Liver (tissue), 9 donors: Measurements from ENCODE around the gene THSD7B. TPM values are rescaled to one million over a fixed set of nuclear protein-coding genes. Genes with fewer than 3 reads are reported as not detected.
"Not testable (repeated sequence)": the region's sequence is repeated elsewhere in the genome, so short reads cannot be mapped to it uniquely, and the experiment has no call there.

Source experiments
- DNase-seq: peaks from one replicate; pipeline ENCODE4 v3.0.0-alpha.2; 2017; ENCODE audit warnings: low spot score
- H3K27ac ChIP-seq, 2 donors: one replicate each; pipeline ENCODE4 v1.7.0; 2013; ENCODE audit warnings: inconsistent platforms in 2 of 2, low read length in 2 of 2, control low read depth in 1 of 2, low read depth in 1 of 2, mild to moderate bottlenecking in 1 of 2
- H3K27me3 ChIP-seq, 4 donors: one replicate each; pipeline versions ENCODE4 v1.6.1 to v1.7.0; 2013; ENCODE audit warnings: low read length in 3 of 4, inconsistent platforms in 1 of 4, mild to moderate bottlenecking in 1 of 4, moderate library complexity in 1 of 4; ENCODE audit not compliant: control insufficient read depth in 4 of 4, insufficient read depth in 4 of 4
- H3K36me3 ChIP-seq, 4 donors: one replicate each; pipeline versions ENCODE4 v1.6.1 to v1.7.0; 2013; ENCODE audit warnings: low read length in 3 of 4, mild to moderate bottlenecking in 3 of 4, low read depth in 1 of 4, moderate library complexity in 1 of 4; ENCODE audit not compliant: control insufficient read depth in 4 of 4, insufficient read depth in 3 of 4
- H3K4me1 ChIP-seq, 4 donors: one replicate each; pipeline versions ENCODE4 v1.6.1 to v1.7.0; 2013; ENCODE audit warnings: low read length in 3 of 4, mild to moderate bottlenecking in 3 of 4, moderate library complexity in 1 of 4; ENCODE audit not compliant: control insufficient read depth in 4 of 4, insufficient read depth in 4 of 4
- H3K4me3 ChIP-seq, 3 donors: one replicate each; pipeline versions ENCODE4 v1.6.1 to v1.7.0; 2013; ENCODE audit warnings: low read length in 3 of 3, control low read depth in 1 of 3, low read depth in 1 of 3, mild to moderate bottlenecking in 1 of 3
- H3K9ac ChIP-seq, 2 donors: one replicate each; pipeline ENCODE4 v1.7.0; 2013; ENCODE audit warnings: low read length in 2 of 2, mild to moderate bottlenecking in 2 of 2, moderate library complexity in 2 of 2, control low read depth in 1 of 2, low read depth in 1 of 2
- H3K9me3 ChIP-seq, 4 donors: one replicate each; pipeline versions ENCODE4 v1.6.1 to v1.7.0; 2013; ENCODE audit warnings: low read length in 3 of 4; ENCODE audit not compliant: control insufficient read depth in 4 of 4
- EGR1 ChIP-seq, 2 donors: IDR thresholded peaks; 2 replicates each; pipeline ENCODE4 v1.6.1; 2016 to 2018; ENCODE audit warnings: antibody characterized with exemption in 2 of 2, low read depth in 2 of 2
- FOXA1 ChIP-seq: IDR thresholded peaks from 2 replicates; pipeline ENCODE4 v1.6.1; 2016; ENCODE audit warnings: antibody characterized with exemption
- FOXA2 ChIP-seq: IDR thresholded peaks from 2 replicates; pipeline ENCODE4 v1.6.1; 2016; ENCODE audit warnings: antibody characterized with exemption
- GABPA ChIP-seq, 2 donors: IDR thresholded peaks in 1 of 2; conservative IDR thresholded peaks in 1 of 2; 2 replicates each; pipeline ENCODE4 v1.6.1; 2016; ENCODE audit warnings: antibody characterized with exemption in 2 of 2, mild to moderate bottlenecking in 1 of 2, moderate library complexity in 1 of 2
- HNF4A ChIP-seq, 2 donors: conservative IDR thresholded peaks; 2 replicates each; pipeline ENCODE4 v1.6.1; 2016; ENCODE audit warnings: antibody characterized with exemption in 2 of 2, mild to moderate bottlenecking in 2 of 2
- HNF4G ChIP-seq: IDR thresholded peaks from 2 replicates; pipeline ENCODE4 v1.6.1; 2016; ENCODE audit warnings: antibody characterized with exemption
- JUND ChIP-seq, 2 donors: IDR thresholded peaks; 2 replicates each; pipeline ENCODE4 v1.6.1; 2016; ENCODE audit warnings: antibody characterized with exemption in 2 of 2
- NR2F2 ChIP-seq: IDR thresholded peaks from 2 replicates; pipeline ENCODE4 v1.6.1; 2016; ENCODE audit warnings: antibody characterized with exemption
- RAD21 ChIP-seq, 2 donors: IDR thresholded peaks; 2 replicates each; pipeline ENCODE4 v1.6.1; 2016; ENCODE audit warnings: antibody characterized with exemption in 2 of 2, mild to moderate bottlenecking in 2 of 2
- RXRA ChIP-seq, 2 donors: IDR thresholded peaks; 2 replicates each; pipeline ENCODE4 v1.6.1; 2017 to 2018; ENCODE audit warnings: antibody characterized with exemption in 2 of 2, mild to moderate bottlenecking in 1 of 2
- SP1 ChIP-seq: IDR thresholded peaks from 2 replicates; pipeline ENCODE4 v1.6.1; 2018; ENCODE audit warnings: antibody characterized with exemption, mild to moderate bottlenecking
- TAF1 ChIP-seq: conservative IDR thresholded peaks from 2 replicates; pipeline ENCODE4 v1.6.1; 2016; ENCODE audit warnings: antibody characterized with exemption, mild to moderate bottlenecking
- WGBS: extraction: QIAGEN DNeasy Blood & Tissue Kit; methylation state at CpG from one replicate; pipeline ENCODE4 v1.1.7; 2013; 5-methylcytosine and 5-hydroxymethylcytosine counted together
- polyA plus RNA-seq, 2 donors: library from polyadenylated mRNA; stranded (reverse) in 1 of 2; unstranded in 1 of 2; fragments of 200-250 nt in 1 of 2; fragments of >200 nt in 1 of 2; fragmentation: Nextera tagmentation in 1 of 2; extraction: Ambion mirVana in 1 of 2; gene quantifications; one replicate each; pipeline versions ENCODE4 v1.2.1 to v1.2.3, GENCODE V29; 2013 to 2015
- total RNA-seq, 2 donors: library from RNA; depleted of rRNA; stranded (reverse); fragments of >200 nt; gene quantifications; one replicate each; pipeline ENCODE4 v1.2.3, GENCODE V29; 2014
- TF ChIP-seq, protein P1 (sequence below): IDR thresholded peaks from 2 replicates; pipeline ENCODE4 v1.6.1; 2016; ENCODE audit warnings: antibody characterized with exemption
- TF ChIP-seq, protein P2 (sequence below): IDR thresholded peaks from 2 replicates; pipeline ENCODE4 v1.6.1; 2016; ENCODE audit warnings: antibody characterized with exemption
- TF ChIP-seq, protein P3 (sequence below): IDR thresholded peaks from 2 replicates; pipeline ENCODE4 v1.6.1; 2016; ENCODE audit warnings: antibody characterized with exemption, mild to moderate bottlenecking
- TF ChIP-seq, protein P4 (sequence below): IDR thresholded peaks from 2 replicates; pipeline ENCODE4 v1.6.1; 2016; ENCODE audit warnings: antibody characterized with exemption
- donor health status: healthy.
- donor health status: healthy.
- donor health status: healthy.
- donor health status: healthy.
- donor health status: healthy.

The THSD7B gene
- total and polyA plus RNA-seq, 4 donors = 0.01 to 0.75 (median 0.42) TPM; not detected in 1

DNA sequence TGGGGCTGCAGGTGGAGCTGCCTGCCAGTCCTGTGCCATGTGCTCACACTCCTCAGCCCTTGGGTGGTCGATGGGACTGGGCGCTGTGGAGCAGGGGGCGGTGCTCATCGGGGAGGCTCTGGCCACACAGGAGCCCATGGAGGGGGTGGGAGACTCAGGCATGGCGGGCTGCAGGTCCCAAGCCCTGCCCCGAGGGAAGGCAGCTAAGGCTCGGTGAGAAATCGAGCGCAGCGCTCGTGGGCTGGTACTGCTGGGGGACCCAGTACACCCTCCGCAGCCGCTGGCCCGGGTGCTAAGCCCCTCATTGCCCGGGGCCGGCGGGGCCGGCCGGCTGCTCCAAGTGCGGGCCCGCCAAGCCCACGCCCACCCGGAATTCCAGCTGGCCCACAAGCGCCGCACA is 566.2 kb downstream of the THSD7B start:
- H3K27ac ChIP-seq, H3K36me3 ChIP-seq, DNase-seq, H3K27me3 ChIP-seq, H3K9ac ChIP-seq, H3K4me3 ChIP-seq, H3K4me1 ChIP-seq, H3K9me3 ChIP-seq: not testable (repeated sequence)
- 96% methylated on average over 25 of the region's 25 CpGs for WGBS

DNA sequence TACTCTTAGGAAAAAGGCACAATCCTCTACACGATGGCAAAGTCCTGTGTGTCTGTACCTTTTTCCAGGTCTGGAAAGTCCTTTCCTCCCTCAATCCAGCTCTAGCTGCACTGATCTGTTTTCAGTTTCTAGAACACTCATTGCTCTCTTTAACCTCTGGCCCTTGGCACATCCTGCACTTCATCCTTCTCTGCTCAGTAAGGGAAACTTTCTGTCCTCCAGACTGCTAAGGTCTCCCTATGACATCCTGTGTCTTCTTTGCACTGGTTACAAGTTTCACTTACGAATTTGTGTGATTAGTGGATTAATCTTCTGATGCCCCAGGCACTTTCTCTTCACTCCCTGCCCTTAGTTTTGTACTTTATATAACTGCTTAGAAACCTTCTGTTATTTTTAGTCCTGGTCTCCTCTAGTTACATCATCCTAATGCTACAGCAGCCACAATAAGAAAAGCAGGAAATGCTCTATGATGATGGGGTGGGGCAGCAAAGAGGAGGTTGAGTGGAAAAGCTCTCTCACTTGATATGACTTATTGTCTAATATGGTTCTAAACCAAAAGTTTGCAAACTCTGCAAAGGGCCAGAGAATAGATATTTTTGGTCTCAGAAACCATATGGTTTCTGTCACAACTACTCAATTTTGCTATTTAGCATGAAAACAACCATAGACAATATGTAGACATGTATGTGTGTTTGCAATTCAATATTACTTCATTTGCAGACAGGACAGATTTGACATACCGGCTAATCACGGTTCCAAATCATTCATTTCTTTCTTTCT is 568.2 kb downstream of the THSD7B start:
- Histone ChIP-seq H3K9ac (no peak overlapping the region), H3K9me3 (no peaks in the 10 kb centered on the region), H3K36me3 (no peaks in the 10 kb centered on the region), H3K27ac (no peak overlapping the region), H3K4me3 (no peak overlapping the region), H3K4me1 (no peaks in the 10 kb centered on the region), H3K27me3 (no peaks in the 10 kb centered on the region)
- WGBS = 51% methylated on average over 4 of the region's 4 CpGs
- DNase-seq = no peak
- TF ChIP-seq RAD21 (IDR thresholded peaks at IDR 0.05) (no peak), GABPA (IDR thresholded peaks at IDR 0.05 in 1 of 2, conservative IDR thresholded peaks at IDR 0.05 in 1 of 2) (no peak), FOXA1 (no peak), NR2F2 (no peak), EGR1 (IDR thresholded peaks at IDR 0.05; ENCODE audit: low read depth in 2 of 2) (no peak)
- TF ChIP-seq, protein P1, sequence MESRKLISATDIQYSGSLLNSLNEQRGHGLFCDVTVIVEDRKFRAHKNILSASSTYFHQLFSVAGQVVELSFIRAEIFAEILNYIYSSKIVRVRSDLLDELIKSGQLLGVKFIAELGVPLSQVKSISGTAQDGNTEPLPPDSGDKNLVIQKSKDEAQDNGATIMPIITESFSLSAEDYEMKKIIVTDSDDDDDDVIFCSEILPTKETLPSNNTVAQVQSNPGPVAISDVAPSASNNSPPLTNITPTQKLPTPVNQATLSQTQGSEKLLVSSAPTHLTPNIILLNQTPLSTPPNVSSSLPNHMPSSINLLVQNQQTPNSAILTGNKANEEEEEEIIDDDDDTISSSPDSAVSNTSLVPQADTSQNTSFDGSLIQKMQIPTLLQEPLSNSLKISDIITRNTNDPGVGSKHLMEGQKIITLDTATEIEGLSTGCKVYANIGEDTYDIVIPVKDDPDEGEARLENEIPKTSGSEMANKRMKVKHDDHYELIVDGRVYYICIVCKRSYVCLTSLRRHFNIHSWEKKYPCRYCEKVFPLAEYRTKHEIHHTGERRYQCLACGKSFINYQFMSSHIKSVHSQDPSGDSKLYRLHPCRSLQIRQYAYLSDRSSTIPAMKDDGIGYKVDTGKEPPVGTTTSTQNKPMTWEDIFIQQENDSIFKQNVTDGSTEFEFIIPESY = no peak
- TF ChIP-seq, protein P2, sequence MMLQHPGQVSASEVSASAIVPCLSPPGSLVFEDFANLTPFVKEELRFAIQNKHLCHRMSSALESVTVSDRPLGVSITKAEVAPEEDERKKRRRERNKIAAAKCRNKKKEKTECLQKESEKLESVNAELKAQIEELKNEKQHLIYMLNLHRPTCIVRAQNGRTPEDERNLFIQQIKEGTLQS = no peak
- TF ChIP-seq, protein P3, sequence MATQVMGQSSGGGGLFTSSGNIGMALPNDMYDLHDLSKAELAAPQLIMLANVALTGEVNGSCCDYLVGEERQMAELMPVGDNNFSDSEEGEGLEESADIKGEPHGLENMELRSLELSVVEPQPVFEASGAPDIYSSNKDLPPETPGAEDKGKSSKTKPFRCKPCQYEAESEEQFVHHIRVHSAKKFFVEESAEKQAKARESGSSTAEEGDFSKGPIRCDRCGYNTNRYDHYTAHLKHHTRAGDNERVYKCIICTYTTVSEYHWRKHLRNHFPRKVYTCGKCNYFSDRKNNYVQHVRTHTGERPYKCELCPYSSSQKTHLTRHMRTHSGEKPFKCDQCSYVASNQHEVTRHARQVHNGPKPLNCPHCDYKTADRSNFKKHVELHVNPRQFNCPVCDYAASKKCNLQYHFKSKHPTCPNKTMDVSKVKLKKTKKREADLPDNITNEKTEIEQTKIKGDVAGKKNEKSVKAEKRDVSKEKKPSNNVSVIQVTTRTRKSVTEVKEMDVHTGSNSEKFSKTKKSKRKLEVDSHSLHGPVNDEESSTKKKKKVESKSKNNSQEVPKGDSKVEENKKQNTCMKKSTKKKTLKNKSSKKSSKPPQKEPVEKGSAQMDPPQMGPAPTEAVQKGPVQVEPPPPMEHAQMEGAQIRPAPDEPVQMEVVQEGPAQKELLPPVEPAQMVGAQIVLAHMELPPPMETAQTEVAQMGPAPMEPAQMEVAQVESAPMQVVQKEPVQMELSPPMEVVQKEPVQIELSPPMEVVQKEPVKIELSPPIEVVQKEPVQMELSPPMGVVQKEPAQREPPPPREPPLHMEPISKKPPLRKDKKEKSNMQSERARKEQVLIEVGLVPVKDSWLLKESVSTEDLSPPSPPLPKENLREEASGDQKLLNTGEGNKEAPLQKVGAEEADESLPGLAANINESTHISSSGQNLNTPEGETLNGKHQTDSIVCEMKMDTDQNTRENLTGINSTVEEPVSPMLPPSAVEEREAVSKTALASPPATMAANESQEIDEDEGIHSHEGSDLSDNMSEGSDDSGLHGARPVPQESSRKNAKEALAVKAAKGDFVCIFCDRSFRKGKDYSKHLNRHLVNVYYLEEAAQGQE = no peak

DNA sequence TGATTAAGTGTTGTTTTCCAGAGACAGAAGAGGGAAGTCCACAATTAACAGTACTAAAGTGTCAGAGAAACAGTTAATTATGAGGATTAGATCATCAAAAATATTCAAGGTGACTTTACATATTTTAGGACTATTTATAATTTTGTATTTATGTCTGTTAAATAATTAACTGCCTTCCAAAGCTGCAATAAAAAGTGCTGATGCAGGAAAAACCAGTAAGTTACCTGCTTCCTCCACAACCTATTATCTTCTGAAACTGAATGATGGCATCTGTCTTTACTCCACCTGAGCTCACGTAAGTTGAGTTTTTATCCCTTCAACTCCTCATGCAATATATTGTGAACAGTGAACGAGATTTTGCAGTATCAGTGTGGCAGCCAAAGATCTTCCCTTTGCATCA is 570.7 kb downstream of the THSD7B start:
- no peak overlapping the region for H3K27ac ChIP-seq
- no peak for DNase-seq
- H3K9me3 ChIP-seq = no peaks in the 10 kb centered on the region
- no peaks in the 10 kb centered on the region for H3K27me3 ChIP-seq
- no peak overlapping the region for H3K4me3 ChIP-seq
- 62% methylated on average over 2 of the region's 2 CpGs for WGBS
- H3K9ac ChIP-seq = no peak overlapping the region
- no peaks in the 10 kb centered on the region for H3K36me3 ChIP-seq
- H3K4me1 ChIP-seq = no peaks in the 10 kb centered on the region
- TF ChIP-seq HNF4A (conservative IDR thresholded peaks at IDR 0.05) (no peak), FOXA1 (no peak), RAD21 (IDR thresholded peaks at IDR 0.05) (no peak), SP1 (no peak), RXRA (IDR thresholded peaks at IDR 0.05) (no peak), JUND (IDR thresholded peaks at IDR 0.05) (no peak), HNF4G (no peak), NR2F2 (no peak), TAF1 (no peak), GABPA (IDR thresholded peaks at IDR 0.05 in 1 of 2, conservative IDR thresholded peaks at IDR 0.05 in 1 of 2) (no peak), FOXA2 (no peak), EGR1 (IDR thresholded peaks at IDR 0.05; ENCODE audit: low read depth in 2 of 2) (no peak)
- TF ChIP-seq, protein P2 = no peak
- TF ChIP-seq, protein P4, sequence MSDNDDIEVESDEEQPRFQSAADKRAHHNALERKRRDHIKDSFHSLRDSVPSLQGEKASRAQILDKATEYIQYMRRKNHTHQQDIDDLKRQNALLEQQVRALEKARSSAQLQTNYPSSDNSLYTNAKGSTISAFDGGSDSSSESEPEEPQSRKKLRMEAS = no peak
- TF ChIP-seq, protein P1 = no peak
